H1 (cell line): Measurements from ENCODE around the gene TK2. TPM values are rescaled to one million over a fixed set of nuclear protein-coding genes. Genes with fewer than 3 reads are reported as not detected.

Source experiments
- CTCF ChIA-PET: fragments of 300-600 bp; sonication (Branson Sonifier 250); formaldehyde crosslinking; loops from one replicate; lab custom pipeline; 2021; ENCODE audit not compliant: partially characterized antibody; lab: Charles Lee
- POLR2A ChIA-PET: fragments of 300-600 bp; sonication (Branson Sonifier 250); formaldehyde crosslinking; loops from one replicate; lab custom pipeline; 2021; ENCODE audit warnings: inconsistent platforms; ENCODE audit not compliant: partially characterized antibody; lab: Charles Lee
- DNase-seq, 2 experiments: peaks; one replicate each; pipeline versions ENCODE4 v3.0.0 to v3.0.0-alpha.2; 2010 to 2022; ENCODE audit warnings: low spot score in 2 of 2, low read depth in 1 of 2, mixed read lengths in 1 of 2
- FAIRE-seq: peaks from 2 replicates; lab custom pipeline; 2011; peaks lifted over from hg19 to GRCh38; lab: Jason Lieb, UNC
- H2AFZ ChIP-seq: 2 replicates; pipeline ENCODE4 v1.8.1; 2012; ENCODE audit warnings: low read length, inconsistent platforms
- H2AK5ac ChIP-seq: 2 replicates; pipeline ENCODE4 v1.6.1; 2013; ENCODE audit warnings: low read depth, low read length
- H2BK120ac ChIP-seq: replicated peaks from 2 replicates; pipeline ENCODE3; 2013; ENCODE audit warnings: low read depth, low read length, inconsistent platforms
- H2BK12ac ChIP-seq: 2 replicates; pipeline ENCODE4 v1.6.1; 2013; ENCODE audit warnings: low read depth, low read length
- H2BK15ac ChIP-seq: 2 replicates; pipeline ENCODE4 v1.6.1; 2013; ENCODE audit warnings: low read length
- H2BK20ac ChIP-seq: 2 replicates; pipeline ENCODE4 v1.6.1; 2013; ENCODE audit warnings: low read length
- H2BK5ac ChIP-seq: 2 replicates; pipeline ENCODE4 v1.6.1; 2013; ENCODE audit warnings: low read depth, low read length
- H3K14ac ChIP-seq: 2 replicates; pipeline ENCODE4 v1.6.1; 2013; ENCODE audit warnings: inconsistent platforms; ENCODE audit not compliant: insufficient read length
- H3K18ac ChIP-seq: 2 replicates; pipeline ENCODE4 v1.6.1; 2013; ENCODE audit warnings: low read length; ENCODE audit errors: extremely low read depth
- H3K23ac ChIP-seq: 2 replicates; pipeline ENCODE4 v1.6.1; 2013; ENCODE audit warnings: inconsistent platforms; ENCODE audit not compliant: insufficient read length
- H3K23me2 ChIP-seq: 2 replicates; pipeline ENCODE4 v1.6.1; 2013; ENCODE audit warnings: low read depth, low read length
- H3K27ac ChIP-seq: 2 replicates; pipeline ENCODE4 v1.6.1; 2011; ENCODE audit warnings: low read depth, low read length, inconsistent platforms
- H3K27me3 ChIP-seq, 4 experiments: replicated peaks in 1 of 4; 1 replicate in 1 of 4; 2 replicates in 3 of 4; pipeline versions ENCODE4 v1.6.1 to v1.8.1; 2011 to 2013; ENCODE audit warnings: low read length in 3 of 4, mild to moderate bottlenecking in 3 of 4, inconsistent platforms in 2 of 4, mixed read lengths in 2 of 4, moderate library complexity in 1 of 4; ENCODE audit not compliant: control insufficient read depth in 3 of 4, insufficient read depth in 3 of 4; ENCODE audit errors: extremely low read depth in 1 of 4
- H3K36me3 ChIP-seq, 4 experiments: 2 replicates each; pipeline versions ENCODE4 v1.6.1 to v1.8.1; 2011 to 2013; ENCODE audit warnings: mild to moderate bottlenecking in 4 of 4, low read length in 3 of 4, moderate library complexity in 2 of 4, control low read depth in 1 of 4, inconsistent platforms in 1 of 4; ENCODE audit not compliant: insufficient read depth in 4 of 4, control insufficient read depth in 2 of 4
- H3K4ac ChIP-seq: replicated peaks from 2 replicates; pipeline ENCODE3; 2013; ENCODE audit warnings: low read length, low read depth, mixed read lengths, inconsistent platforms; ENCODE audit not compliant: insufficient read length
- H3K4me1 ChIP-seq, 4 experiments: replicated peaks in 1 of 4; 1 replicate in 1 of 4; 2 replicates in 3 of 4; pipeline versions ENCODE4 v1.6.1 to v1.8.1; 2011 to 2013; ENCODE audit warnings: low read length in 3 of 4, inconsistent platforms in 2 of 4, mixed read lengths in 1 of 4; ENCODE audit not compliant: insufficient read depth in 4 of 4, control insufficient read depth in 3 of 4
- H3K4me2 ChIP-seq, 2 experiments: 2 replicates each; pipeline versions ENCODE4 v1.6.1 to v1.8.1; 2011 to 2013; ENCODE audit warnings: low read depth in 2 of 2, low read length in 2 of 2, control low read depth in 1 of 2, inconsistent platforms in 1 of 2, mild to moderate bottlenecking in 1 of 2; ENCODE audit not compliant: insufficient read depth in 1 of 2
- H3K4me3 ChIP-seq, 4 experiments: fragments of 200-600, 300-600 bp in 1 of 4; sonication (generic), shearing (Covaris generic), sonication (Bioruptor Twin) in 1 of 4; 2 replicates each; pipeline versions ENCODE4 v1.5.1 to v1.8.1; 2011 to 2016; ENCODE audit warnings: low read length in 4 of 4, low read depth in 3 of 4, control low read depth in 2 of 4, inconsistent platforms in 2 of 4, mild to moderate bottlenecking in 2 of 4, mixed read lengths in 1 of 4, moderate library complexity in 1 of 4; ENCODE audit not compliant: insufficient read depth in 2 of 4; ENCODE audit errors: extremely low read depth in 1 of 4
- H3K56ac ChIP-seq: replicated peaks from 2 replicates; pipeline ENCODE3; 2013; ENCODE audit warnings: low read depth, mild to moderate bottlenecking, mixed read lengths, low read length, inconsistent platforms; ENCODE audit not compliant: insufficient read length
- H3K79me1 ChIP-seq: 2 replicates; pipeline ENCODE4 v1.6.1; 2013; ENCODE audit warnings: low read depth, low read length, control low read depth
- H3K79me2 ChIP-seq, 2 experiments: 2 replicates each; pipeline versions ENCODE4 v1.6.1 to v1.8.1; 2012 to 2013; ENCODE audit warnings: low read length in 2 of 2, mild to moderate bottlenecking in 2 of 2, inconsistent platforms in 1 of 2; ENCODE audit not compliant: insufficient read depth in 2 of 2, control insufficient read depth in 1 of 2
- H3K9ac ChIP-seq, 4 experiments: replicated peaks in 1 of 4; 1 replicate in 1 of 4; 2 replicates in 3 of 4; pipeline versions ENCODE4 v1.6.1 to v1.8.1; 2011 to 2013; ENCODE audit warnings: low read depth in 3 of 4, low read length in 3 of 4, control low read depth in 2 of 4, mild to moderate bottlenecking in 2 of 4, moderate library complexity in 2 of 4, inconsistent platforms in 1 of 4; ENCODE audit errors: extremely low read depth in 1 of 4
- H3K9me3 ChIP-seq, 2 experiments: 2 replicates each; pipeline versions ENCODE4 v1.6.1 to v1.8.1; 2012 to 2013; ENCODE audit warnings: mild to moderate bottlenecking in 2 of 2, moderate library complexity in 2 of 2, control low read depth in 1 of 2, inconsistent platforms in 1 of 2, low read depth in 1 of 2, low read length in 1 of 2, mixed read lengths in 1 of 2; ENCODE audit not compliant: insufficient read depth in 2 of 2
- H4K20me1 ChIP-seq, 2 experiments: replicated peaks in 1 of 2; 2 replicates each; pipeline versions ENCODE3 to v1.8.1; 2011 to 2013; ENCODE audit warnings: inconsistent platforms in 2 of 2, low read length in 2 of 2, mild to moderate bottlenecking in 1 of 2; ENCODE audit not compliant: insufficient read depth in 2 of 2, control insufficient read depth in 1 of 2
- H4K5ac ChIP-seq: 2 replicates; pipeline ENCODE4 v1.6.1; 2013; ENCODE audit warnings: low read length, low read depth, mixed read lengths, inconsistent platforms; ENCODE audit not compliant: insufficient read length
- H4K8ac ChIP-seq: 2 replicates; pipeline ENCODE4 v1.8.0; 2013; ENCODE audit warnings: mild to moderate bottlenecking, moderate library complexity, low read length, inconsistent platforms; ENCODE audit not compliant: insufficient read depth; ENCODE audit errors: extremely low read depth
- H4K91ac ChIP-seq: replicated peaks from 2 replicates; pipeline ENCODE3; 2013; ENCODE audit warnings: low read length, mixed read lengths, inconsistent platforms; ENCODE audit not compliant: insufficient read length
- BACH1 ChIP-seq: IDR thresholded peaks from 2 replicates; pipeline ENCODE4 v1.6.1; 2012; ENCODE audit warnings: low read length, improper control_type of control experiment
- BRCA1 ChIP-seq: IDR thresholded peaks from 2 replicates; pipeline ENCODE4 v1.6.1; 2012; ENCODE audit warnings: low read depth, low read length, improper control_type of control experiment
- RAD21 ChIP-seq, 2 experiments: IDR thresholded peaks in 1 of 2; conservative IDR thresholded peaks in 1 of 2; 2 replicates each; pipeline ENCODE4 v1.6.1; 2011; ENCODE audit warnings: low read depth in 2 of 2, low read length in 2 of 2, improper control_type of control experiment in 1 of 2, inconsistent platforms in 1 of 2, mild to moderate bottlenecking in 1 of 2, moderate library complexity in 1 of 2
- SUZ12 ChIP-seq: fragments of 200-600 bp; sonication (generic); IDR thresholded peaks from 2 replicates; pipeline ENCODE4 v1.6.1; 2012; ENCODE audit warnings: mild to moderate bottlenecking, inconsistent platforms, low read length, moderate library complexity, mixed read lengths
- WGBS, 2 experiments: shearing (Covaris generic) in 1 of 2; methylation state at CpG; one replicate each; pipeline versions ENCODE4 v1.1.6 to v1.1.7; 2013 to 2015; ENCODE audit warnings: low lambda C conversion rate in 2 of 2, mixed read lengths in 2 of 2, inconsistent platforms in 1 of 2, low coverage in 1 of 2, missing lambda C conversion rate in 1 of 2; ENCODE audit not compliant: insufficient replicate concordance in 2 of 2, insufficient coverage in 1 of 2, insufficient read length in 1 of 2; ENCODE audit errors: extremely low coverage in 1 of 2, missing lambda C conversion rate in 1 of 2; 5-methylcytosine and 5-hydroxymethylcytosine counted together
- polyA plus RNA-seq, 7 experiments: library from polyadenylated mRNA; depleted of rRNA in 3 of 7; stranded (reverse) in 5 of 7; unstranded in 2 of 7; fragments of >200 nt in 5 of 7; fragments of 200-250 nt in 2 of 7; gene quantifications; 1 replicate in 5 of 7; 2 replicates in 1 of 7; 4 replicates in 1 of 7; pipeline versions ENCODE4 v1.2.1 to v1.2.3, GENCODE V29; 2011 to 2013; ENCODE audit warnings: missing spikeins in 2 of 7, mixed read lengths in 2 of 7
- total RNA-seq: library from RNA; stranded (reverse); fragmentation: NEBNext Ultra II Directional; extraction: Animal tissue kit (Norgen Biotek cat#: 25700); gene quantifications from 2 replicates; pipeline ENCODE4 v1.2.1, GENCODE V29; 2021

TK2 gene
- total and polyA plus RNA-seq, 2 of the 8 experiments (the other 6 are each of a cell fraction or from before 2014, with no cell fraction given), result 2.7 to 3.6 TPM

DNA sequence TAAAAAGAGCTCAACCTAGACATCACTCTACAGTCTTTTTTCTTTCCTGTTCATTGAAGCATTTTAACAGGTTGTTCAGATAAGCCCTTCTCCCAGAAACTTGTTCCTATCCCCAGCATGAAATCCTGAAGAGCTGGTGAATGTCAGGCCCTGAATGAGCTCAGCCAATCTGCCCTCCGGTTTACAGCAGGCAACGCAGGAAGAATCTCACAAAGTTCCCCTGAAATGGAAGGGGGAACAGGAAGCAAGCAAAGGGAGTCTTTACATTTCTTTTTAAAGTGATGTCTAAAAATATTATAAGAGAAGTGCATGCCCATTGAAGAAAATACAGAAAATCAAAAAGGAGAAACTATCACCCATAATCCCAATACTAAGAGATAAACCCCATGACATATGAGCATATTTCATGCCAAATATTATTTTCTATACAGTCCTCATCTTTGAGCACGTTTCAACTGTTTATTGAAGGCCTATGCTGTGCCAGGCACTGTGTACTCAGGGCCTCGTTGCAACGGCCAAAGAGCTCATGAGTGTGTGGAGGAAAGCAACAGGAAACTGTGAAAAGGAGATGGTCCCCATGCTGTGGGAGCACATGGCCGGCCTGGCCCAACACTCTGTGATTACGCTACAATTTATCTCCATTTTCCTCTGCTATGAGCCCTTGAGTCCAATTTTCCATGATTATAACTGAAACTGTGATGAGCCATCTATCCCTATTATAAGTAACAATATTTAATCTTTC lies 5.7 kb downstream of the TK2 start:
- Histone ChIP-seq H3K79me1 (no peaks in the 10 kb centered on the region), H3K4me1 (peaks cover 0 to 12% (median 5%) of the 10 kb centered on the region in 4 experiments; a peak in 4 of 7 replicates), H3K14ac (no peak overlapping the region), H3K9me3 (no peaks in the 10 kb centered on the region), H3K56ac (no peak overlapping the region), H3K79me2 (no peaks in the 10 kb centered on the region), H3K27me3 (no peaks in the 10 kb centered on the region), H2AFZ (no peak overlapping the region), H4K91ac (no peak overlapping the region), H4K5ac (no peak overlapping the region), H2BK20ac (no peak overlapping the region), H3K4me2 (no peak overlapping the region), H2BK15ac (no peak overlapping the region), H3K27ac (no peak overlapping the region), H4K20me1 (no peaks in the 10 kb centered on the region), H3K9ac (no peak overlapping the region), H3K23ac (no peak overlapping the region), H3K36me3 (no peaks in the 10 kb centered on the region), H2AK5ac (no peak overlapping the region), H3K4ac (no peak overlapping the region), H4K8ac (no peak overlapping the region), H2BK120ac (no peak overlapping the region), H2BK12ac (no peak overlapping the region), H3K4me3 (no peak overlapping the region), H2BK5ac (no peak overlapping the region), H3K18ac (no peak overlapping the region), H3K23me2 (no peaks in the 10 kb centered on the region; the same call in 1 of the 2 replicates)
- ChIA-PET CTCF (interaction anchor here (0.8 to 2.3 kb wide), 4 partner anchors 8 to 139 kb away, joined by 3 to 10 read pairs (median 4); partner anchors contain the start of gene CKLF), POLR2A (no interaction called here)
- 87% methylated on average over 7 of the region's 7 CpGs; no CpG with 5 or more reads in 1 of the 2 experiments for WGBS, 2 experiments
- no peak for FAIRE-seq
- no peak for DNase-seq
- TF ChIP-seq BRCA1 (no peak), SUZ12 (no peak), BACH1 (no peak), RAD21 (IDR thresholded peaks at IDR 0.05 in 1 of 2, conservative IDR thresholded peaks at IDR 0.05 in 1 of 2; ENCODE audit: low read depth in 2 of 2, low read length in 2 of 2) (no peak)
